Adrenal gland (tissue), 12 donors: ENCODE results near the gene SRGAP3. TPM values are rescaled to one million over a fixed set of nuclear protein-coding genes. Genes with fewer than 3 reads are reported as not detected.
"Not testable (repeated sequence)": the region's sequence is repeated elsewhere in the genome, so short reads cannot be mapped to it uniquely, and the experiment has no call there.

Source experiments
- DNase-seq, 7 donors: peaks; one replicate each; pipeline ENCODE4 v3.0.0-alpha.2; 2019 to 2020
- H3K27ac ChIP-seq, 5 donors: fragments of 200-600 bp; sonication (generic) in 4 of 5; 1 replicate in 3 of 5; 2 replicates in 2 of 5; pipeline versions ENCODE4 v1.5.1 to v1.8.0; 2016 to 2020; ENCODE audit warnings: mild to moderate bottlenecking in 1 of 5
- H3K27me3 ChIP-seq: fragments of 200-600 bp; 2 replicates; pipeline ENCODE4 v1.8.0; 2021
- H3K36me3 ChIP-seq, 2 donors: fragments of 200-600 bp; replicated peaks in 1 of 2; 1 replicate in 1 of 2; 2 replicates in 1 of 2; pipeline versions ENCODE4 v1.5.1 to v1.8.0; 2018 to 2022
- H3K4me1 ChIP-seq, 2 donors: fragments of 200-600 bp; replicated peaks in 1 of 2; 1 replicate in 1 of 2; 2 replicates in 1 of 2; pipeline versions ENCODE4 v1.5.1 to v1.8.0; 2018 to 2021
- H3K4me3 ChIP-seq, 4 donors: fragments of 200-600 bp; sonication (generic) in 3 of 4; one replicate each; pipeline ENCODE4 v1.5.1; 2016 to 2018
- H3K9me3 ChIP-seq, 3 donors: fragments of 200-600 bp; sonication (generic) in 1 of 3; replicated peaks in 1 of 3; 1 replicate in 2 of 3; 2 replicates in 1 of 3; pipeline versions ENCODE4 v1.5.1 to v1.8.0; 2016 to 2021
- CTCF ChIP-seq, 6 experiments: fragments of 450-650 bp in 4 of 6; fragments of 200-600 bp in 2 of 6; sonication (generic) in 1 of 6; IDR thresholded peaks; 1 replicate in 5 of 6; 2 replicates in 1 of 6; pipeline versions ENCODE4 v1.5.1 to v1.8.0; 2016 to 2021; ENCODE audit warnings: antibody characterized with exemption in 6 of 6, mild to moderate bottlenecking in 2 of 6, moderate library complexity in 1 of 6
- POLR2A ChIP-seq, 2 donors: fragments of 450-650 bp; IDR thresholded peaks; one replicate each; pipeline ENCODE4 v1.6.1; 2017; ENCODE audit warnings: antibody characterized with exemption in 2 of 2, mild to moderate bottlenecking in 2 of 2, moderate library complexity in 1 of 2
- WGBS, 4 donors: extraction: QIAGEN DNeasy Blood & Tissue Kit in 2 of 4; methylation state at CpG; one replicate each; pipeline versions ENCODE4 v1.1.5 to v1.1.7; 2013 to 2017; 5-methylcytosine and 5-hydroxymethylcytosine counted together
- intact Hi-C, 2 donors: fragments of 100-400 bp; cut with DNase I; formaldehyde crosslinking; loops; one replicate each; pipeline versions ENCODE4 v1.14.1 to v1.15.0; 2022 to 2023
- polyA plus RNA-seq, 3 donors: library from polyadenylated mRNA; stranded (reverse); fragments of 200-250 nt in 2 of 3; fragments of 350-450 nt in 1 of 3; fragmentation: Illumina TruSeq in 1 of 3; extraction: RNeasy Lipid Tissue Mini Kit (QIAGEN cat#74804) in 1 of 3; gene quantifications; one replicate each; pipeline ENCODE4 v1.2.3, GENCODE V29; 2013 to 2014
- total RNA-seq, 9 donors: library from RNA; depleted of rRNA in 4 of 9; stranded (reverse); fragments of >200 nt in 4 of 9; fragments of 120-200 nt in 1 of 9; fragmentation: NEBNext Ultra II Directional in 1 of 9; extraction: Animal tissue kit (Norgen Biotek cat#: 25700) in 1 of 9; gene quantifications; one replicate each; pipeline versions ENCODE4 v1.1.0 to v1.2.4, GENCODE V29; 2013 to 2023
- donor health status: healthy with polysubstance abuse.
- donor health status: Bipolar disorder and iron deficiency.
- donor health status: DM: yes; HTN: yes; CAD: no.
- donor health status: DM: no; HTN: no; CAD: no.
- donor health status: DM: no; HTN: no; CAD: no.
- donor health status: DM: yes; HTN: yes; CAD: no.

Gene SRGAP3
- total and polyA plus RNA-seq, 12 donors, result 3.3 to 35.0 (median 17.8) TPM

GRCh38 chr3:9088441-9089353, 160.7 kb downstream of the SRGAP3 start:
- peak overlapping the region in 2 of 5 donors; percentile 38 to 54 for H3K27ac ChIP-seq
- no peak overlapping the region for H3K4me3 ChIP-seq
- TF ChIP-seq CTCF (IDR thresholded peaks at IDR 0.05) (no peak), POLR2A (IDR thresholded peaks at IDR 0.05) (no peak)
- intact Hi-C loops, result no loop called here
- H3K27me3 ChIP-seq, result no peaks in the 10 kb centered on the region
- no peaks in the 10 kb centered on the region for H3K36me3 ChIP-seq
- no peaks in the 10 kb centered on the region for H3K9me3 ChIP-seq
- DNase-seq, result peak in 4 of 7 donors; percentile 34 to 49 (median 35)
- WGBS, 4 donors, result 45 to 68% (median 60%) methylated on average over 6 to 12 of the region's 12 CpGs
- peaks cover 5 to 11% of the 10 kb centered on the region in 2 donors for H3K4me1 ChIP-seq

- peak in 4 of 7 donors; percentile 24 to 36 (median 30) for DNase-seq
- 76 to 80% (median 78%) methylated on average over 7 to 8 of the region's 8 CpGs for WGBS, 4 donors
Measured at GRCh38 chr3:9087831-9088413, 161.5 kb downstream of the SRGAP3 start.

GRCh38 chr3:9085428-9085827, 164.0 kb downstream of the SRGAP3 start:
- H3K4me1 ChIP-seq, result peaks cover 5 to 11% of the 10 kb centered on the region in 2 donors
- intact Hi-C loops, H3K36me3 ChIP-seq, DNase-seq, H3K27ac ChIP-seq, H3K27me3 ChIP-seq, H3K9me3 ChIP-seq, H3K4me3 ChIP-seq: not testable (repeated sequence)
- 66 to 95% (median 74%) methylated on average over 2 of the region's 2 CpGs for WGBS, 4 donors

More at GRCh38 chr3:9087831-9088413, 161.5 kb downstream of the SRGAP3 start:
- TF ChIP-seq CTCF (IDR thresholded peaks at IDR 0.05), result no peak
- TF ChIP-seq POLR2A (IDR thresholded peaks at IDR 0.05), result no peak
- intact Hi-C loops, result no loop called here
- H3K36me3 ChIP-seq, result no peaks in the 10 kb centered on the region
- no peaks in the 10 kb centered on the region for H3K9me3 ChIP-seq
- H3K27me3 ChIP-seq, result no peaks in the 10 kb centered on the region
- H3K4me1 ChIP-seq, result peaks cover 5 to 11% of the 10 kb centered on the region in 2 donors
- H3K4me3 ChIP-seq, result no peak overlapping the region
- peak overlapping the region in 2 of 5 donors; percentile 38 to 54 for H3K27ac ChIP-seq

- TF ChIP-seq POLR2A (IDR thresholded peaks at IDR 0.05) (no peak), CTCF (IDR thresholded peaks at IDR 0.05) (no peak)
- WGBS, 4 donors, result 81 to 94% (median 90%) methylated on average over 1 of the region's 1 CpG
- Histone ChIP-seq H3K36me3 (no peaks in the 10 kb centered on the region), H3K27ac (no peak overlapping the region), H3K27me3 (no peaks in the 10 kb centered on the region), H3K4me3 (no peak overlapping the region), H3K4me1 (no peaks in the 10 kb centered on the region), H3K9me3 (no peaks in the 10 kb centered on the region)
- DNase-seq, result no peak
- intact Hi-C loops, result no loop called here
Measured at GRCh38 chr3:9081184-9081818, 168.1 kb downstream of the SRGAP3 start.
